ENCODE results near the gene PRDM12.

The PRDM12 gene

GRCh38 chr9:130718562-130718961 lies 54.2 kb downstream of the PRDM12 start:
- Histone ChIP-seq H3K9me3 (ENCODE audit: control insufficient read depth, insufficient read depth, low read length) (no peaks in the 10 kb centered on the region), H3K4me3 (ENCODE audit: low read length) (no peak overlapping the region), H3K4me1 (ENCODE audit: control insufficient read depth, low read length) (peaks cover 24% of the 10 kb centered on the region), H3K27ac (ENCODE audit: low read depth, low read length) (no peak overlapping the region), H4K20me1 (ENCODE audit: control insufficient read depth, insufficient read depth, low read depth, low read length) (peaks cover 5% of the 10 kb centered on the region; the same call in 1 of the 2 replicates), H3K9me2 (replicated peaks; ENCODE audit: control insufficient read depth, low read length) (no peaks in the 10 kb centered on the region), H3K36me3 (ENCODE audit: control insufficient read depth, low read length) (no peaks in the 10 kb centered on the region), H3K79me2 (ENCODE audit: control insufficient read depth, low read length) (peaks cover 67% of the 10 kb centered on the region), H3K4me2 (ENCODE audit: low read length) (no peak overlapping the region), H3K27me3 (ENCODE audit: control insufficient read depth, low read length) (no peaks in the 10 kb centered on the region), H3F3A (ENCODE audit: control insufficient read depth, insufficient read depth) (no peaks in the 10 kb centered on the region)
- TF ChIP-seq EZH2phosphoT487 (IDR thresholded peaks at IDR 0.05; ENCODE audit: borderline replicate concordance, low read length) (no peak), CTCF (IDR thresholded peaks at IDR 0.05; ENCODE audit: low read depth, low read length, poor library complexity, severe bottlenecking) (no peak)

GRCh38 chr9:130720762-130721161 lies 56.4 kb downstream of the PRDM12 start:
- H3K4me2 ChIP-seq (ENCODE audit: low read length) = no peak overlapping the region
- no peaks in the 10 kb centered on the region for H3F3A ChIP-seq (ENCODE audit: control insufficient read depth, insufficient read depth)
- no peaks in the 10 kb centered on the region for H3K9me2 ChIP-seq (replicated peaks; ENCODE audit: control insufficient read depth, low read length)
- H3K27ac ChIP-seq (ENCODE audit: low read depth, low read length) = no peak overlapping the region
- H3K79me2 ChIP-seq (ENCODE audit: control insufficient read depth, low read length) = peaks cover 45% of the 10 kb centered on the region
- no peak for TF ChIP-seq CTCF (IDR thresholded peaks at IDR 0.05; ENCODE audit: low read depth, low read length, poor library complexity, severe bottlenecking)
- no peak for TF ChIP-seq EZH2phosphoT487 (IDR thresholded peaks at IDR 0.05; ENCODE audit: borderline replicate concordance, low read length)
- H3K4me1 ChIP-seq (ENCODE audit: control insufficient read depth, low read length) = peaks cover 2% of the 10 kb centered on the region
- no peaks in the 10 kb centered on the region for H3K36me3 ChIP-seq (ENCODE audit: control insufficient read depth, low read length)
- H3K9me3 ChIP-seq (ENCODE audit: control insufficient read depth, insufficient read depth, low read length) = no peaks in the 10 kb centered on the region
- peaks cover under 1% of the 10 kb centered on the region; the same call in 1 of the 2 replicates for H4K20me1 ChIP-seq (ENCODE audit: control insufficient read depth, insufficient read depth, low read depth, low read length)
- H3K27me3 ChIP-seq (ENCODE audit: control insufficient read depth, low read length) = no peaks in the 10 kb centered on the region
- H3K4me3 ChIP-seq (ENCODE audit: low read length) = no peak overlapping the region

- H3F3A ChIP-seq (ENCODE audit: control insufficient read depth, insufficient read depth) = no peaks in the 10 kb centered on the region
- H3K27ac ChIP-seq (ENCODE audit: low read depth, low read length) = no peak overlapping the region
- no peak overlapping the region for H3K4me2 ChIP-seq (ENCODE audit: low read length)
- TF ChIP-seq EZH2phosphoT487 (IDR thresholded peaks at IDR 0.05; ENCODE audit: borderline replicate concordance, low read length) = no peak
- TF ChIP-seq CTCF (IDR thresholded peaks at IDR 0.05; ENCODE audit: low read depth, low read length, poor library complexity, severe bottlenecking) = no peak
- H3K36me3 ChIP-seq (ENCODE audit: control insufficient read depth, low read length) = no peaks in the 10 kb centered on the region
- no peaks in the 10 kb centered on the region for H3K9me2 ChIP-seq (replicated peaks; ENCODE audit: control insufficient read depth, low read length)
- H3K9me3 ChIP-seq (ENCODE audit: control insufficient read depth, insufficient read depth, low read length) = no peaks in the 10 kb centered on the region
- H4K20me1 ChIP-seq (ENCODE audit: control insufficient read depth, insufficient read depth, low read depth, low read length) = no peaks in the 10 kb centered on the region
- H3K4me3 ChIP-seq (ENCODE audit: low read length) = no peak overlapping the region
- H3K79me2 ChIP-seq (ENCODE audit: control insufficient read depth, low read length) = peaks cover 5% of the 10 kb centered on the region
- H3K27me3 ChIP-seq (ENCODE audit: control insufficient read depth, low read length) = no peaks in the 10 kb centered on the region
- H3K4me1 ChIP-seq (ENCODE audit: control insufficient read depth, low read length) = no peaks in the 10 kb centered on the region
Observed at GRCh38 chr9:130728721-130729120, 64.3 kb downstream of the PRDM12 start.

All from DOHH2 (cell line).